ENCODE data around the gene DUSP9. TPM values are rescaled to one million over a fixed set of nuclear protein-coding genes. Genes with fewer than 3 reads are reported as not detected.

Gene DUSP9
- total RNA-seq, 4 donors from 2014 or later, result 0.22 to 0.38 (median 0.34) TPM; not detected in 1

DNA sequence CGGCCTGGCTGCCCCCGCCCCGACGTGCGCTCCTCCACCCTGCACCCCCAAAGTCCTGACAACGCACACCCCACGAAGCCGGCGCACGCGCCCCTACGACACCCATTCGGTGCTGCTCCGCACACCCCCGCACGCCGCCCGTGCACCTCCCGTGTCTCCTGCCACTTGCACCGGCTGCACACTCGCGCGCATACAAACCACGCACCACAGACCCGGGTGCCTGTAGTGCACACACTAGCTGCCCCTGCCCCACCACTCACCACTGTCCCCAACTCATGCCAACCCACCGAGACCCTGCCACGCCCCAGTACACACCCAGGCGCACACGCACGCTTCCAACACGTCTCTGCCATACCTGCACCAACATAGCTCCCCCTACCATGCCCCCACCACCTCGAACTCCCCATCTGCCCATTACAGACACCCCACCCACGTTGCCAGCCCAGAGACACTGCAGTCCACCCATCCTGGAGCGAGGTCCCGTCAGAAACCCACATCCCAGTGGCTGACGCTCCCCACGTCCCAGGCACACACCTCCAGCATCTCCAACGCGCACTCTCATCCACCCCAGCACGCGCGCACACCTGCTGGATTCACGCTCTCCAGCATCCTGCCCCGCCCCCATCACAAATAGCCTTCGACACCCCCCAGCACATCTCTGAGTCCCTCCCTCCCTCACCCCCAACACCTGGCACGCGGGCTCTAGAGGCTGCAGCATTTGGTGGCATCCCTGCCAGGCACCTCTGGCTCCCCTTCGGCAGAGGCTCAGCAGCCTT is 4.2 kb upstream of the DUSP9 start:
- TF ChIP-seq, protein P1, sequence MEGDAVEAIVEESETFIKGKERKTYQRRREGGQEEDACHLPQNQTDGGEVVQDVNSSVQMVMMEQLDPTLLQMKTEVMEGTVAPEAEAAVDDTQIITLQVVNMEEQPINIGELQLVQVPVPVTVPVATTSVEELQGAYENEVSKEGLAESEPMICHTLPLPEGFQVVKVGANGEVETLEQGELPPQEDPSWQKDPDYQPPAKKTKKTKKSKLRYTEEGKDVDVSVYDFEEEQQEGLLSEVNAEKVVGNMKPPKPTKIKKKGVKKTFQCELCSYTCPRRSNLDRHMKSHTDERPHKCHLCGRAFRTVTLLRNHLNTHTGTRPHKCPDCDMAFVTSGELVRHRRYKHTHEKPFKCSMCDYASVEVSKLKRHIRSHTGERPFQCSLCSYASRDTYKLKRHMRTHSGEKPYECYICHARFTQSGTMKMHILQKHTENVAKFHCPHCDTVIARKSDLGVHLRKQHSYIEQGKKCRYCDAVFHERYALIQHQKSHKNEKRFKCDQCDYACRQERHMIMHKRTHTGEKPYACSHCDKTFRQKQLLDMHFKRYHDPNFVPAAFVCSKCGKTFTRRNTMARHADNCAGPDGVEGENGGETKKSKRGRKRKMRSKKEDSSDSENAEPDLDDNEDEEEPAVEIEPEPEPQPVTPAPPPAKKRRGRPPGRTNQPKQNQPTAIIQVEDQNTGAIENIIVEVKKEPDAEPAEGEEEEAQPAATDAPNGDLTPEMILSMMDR (IDR thresholded peaks at IDR 0.05; ENCODE audit: low read depth), result no peak

DNA sequence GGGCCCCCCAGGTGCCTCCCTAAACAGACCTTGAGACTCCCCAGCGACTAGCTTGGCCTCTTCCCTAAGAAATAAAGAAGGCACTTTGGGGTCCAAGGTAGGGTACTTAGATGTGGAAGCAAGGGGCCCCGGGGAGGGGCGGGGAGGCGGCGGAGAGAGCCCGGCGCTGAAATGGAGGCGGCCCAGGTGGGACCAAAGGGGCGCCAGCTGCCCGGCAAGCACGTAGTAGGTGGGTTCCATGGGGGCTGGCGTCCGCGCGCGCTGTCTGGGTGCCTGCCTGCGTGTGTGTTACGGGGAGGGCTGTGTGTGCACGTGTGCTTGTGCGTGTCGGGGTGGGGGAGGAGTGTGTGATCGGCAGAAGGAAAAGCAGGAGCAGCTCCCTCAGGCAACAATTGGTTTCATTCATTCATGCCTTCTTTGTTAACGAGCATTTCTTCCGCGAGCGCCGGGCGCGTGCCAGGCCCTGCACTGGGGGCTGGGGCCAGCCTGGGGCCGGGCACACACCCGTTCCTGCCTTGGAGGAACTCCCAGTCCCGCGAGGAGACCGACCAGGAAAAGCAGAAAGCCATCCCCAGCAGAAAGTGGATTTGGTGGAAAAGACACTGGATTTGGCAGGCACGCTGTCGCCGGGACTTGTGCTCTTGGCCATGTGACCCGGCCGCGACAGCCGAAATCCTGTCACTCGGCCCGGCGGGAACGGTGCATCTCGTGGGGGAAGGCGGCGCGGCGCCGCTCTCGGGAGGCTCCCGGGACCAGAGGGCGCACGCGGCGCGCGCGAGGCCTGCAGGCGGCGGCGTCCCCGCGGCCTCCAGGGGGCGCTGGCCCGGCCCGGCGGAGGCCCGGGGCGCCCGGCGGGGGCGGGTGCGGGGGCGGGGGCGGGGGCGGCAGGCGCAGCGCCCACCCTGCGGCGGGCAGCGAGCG is 3.3 kb upstream of the DUSP9 start:
- TF ChIP-seq, protein P1 (IDR thresholded peaks at IDR 0.05; ENCODE audit: low read depth), result no peak

DNA sequence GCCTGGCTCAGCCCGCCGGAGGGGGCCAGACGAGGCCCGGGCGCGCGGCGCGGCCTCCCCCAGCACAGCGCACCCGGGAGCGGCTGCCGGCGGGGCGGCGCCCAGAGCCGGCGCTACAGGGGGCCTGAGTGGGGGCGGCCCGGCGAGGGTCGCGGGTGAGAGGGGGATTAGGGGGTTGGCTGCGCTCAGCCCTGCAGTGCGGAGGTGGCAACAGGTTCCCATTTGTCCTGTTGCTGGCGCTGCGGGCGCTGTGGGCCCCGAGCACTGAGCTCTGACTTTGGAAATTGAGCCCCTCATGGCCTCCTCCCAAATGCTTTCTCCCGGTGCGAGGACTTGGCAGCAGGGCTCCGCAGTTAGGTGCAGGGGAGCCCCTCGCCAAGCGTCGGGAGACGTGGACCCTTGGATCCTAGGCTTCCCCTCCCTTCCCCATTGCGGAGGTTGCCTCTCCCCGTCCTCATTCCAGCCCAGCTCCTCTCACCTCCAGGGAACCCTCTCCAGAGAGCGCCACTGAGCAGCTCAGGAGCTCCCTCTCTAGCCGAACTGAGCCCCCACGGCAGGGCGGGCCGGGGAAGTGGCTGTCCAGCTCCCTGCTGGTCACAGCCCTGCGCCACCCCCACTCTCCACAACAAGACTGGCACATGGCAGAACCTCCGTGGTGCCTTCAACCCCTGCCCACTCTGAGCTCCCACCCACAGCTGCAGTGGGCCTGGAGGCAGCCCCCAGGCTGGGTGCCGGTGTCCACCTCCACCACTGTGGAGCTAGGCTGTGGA is 2.5 kb upstream of the DUSP9 start:
- TF ChIP-seq, protein P1 (IDR thresholded peaks at IDR 0.05; ENCODE audit: low read depth), result no peak

DNA sequence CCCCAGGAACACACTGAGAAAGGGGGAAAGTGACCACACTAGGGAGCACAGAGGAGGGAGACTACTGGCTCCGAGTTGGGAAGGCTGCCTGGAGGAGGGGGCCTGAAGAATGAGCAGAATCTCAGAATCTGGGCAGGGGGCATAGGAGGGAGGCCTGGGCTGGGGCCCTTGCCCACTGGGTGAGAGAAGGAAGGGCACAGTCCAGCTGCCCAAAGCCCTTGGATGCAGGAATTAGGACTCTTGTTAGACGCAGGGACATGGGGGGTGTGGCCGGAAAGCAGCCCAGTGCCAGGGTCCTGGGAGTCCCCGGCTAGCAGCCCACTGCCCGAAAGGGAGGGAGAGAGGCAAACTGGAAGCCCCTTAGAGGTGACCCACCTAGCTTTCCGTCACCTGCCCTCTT is 1.9 kb upstream of the DUSP9 start:
- TF ChIP-seq, protein P1 (IDR thresholded peaks at IDR 0.05; ENCODE audit: low read depth), result no peak

DNA sequence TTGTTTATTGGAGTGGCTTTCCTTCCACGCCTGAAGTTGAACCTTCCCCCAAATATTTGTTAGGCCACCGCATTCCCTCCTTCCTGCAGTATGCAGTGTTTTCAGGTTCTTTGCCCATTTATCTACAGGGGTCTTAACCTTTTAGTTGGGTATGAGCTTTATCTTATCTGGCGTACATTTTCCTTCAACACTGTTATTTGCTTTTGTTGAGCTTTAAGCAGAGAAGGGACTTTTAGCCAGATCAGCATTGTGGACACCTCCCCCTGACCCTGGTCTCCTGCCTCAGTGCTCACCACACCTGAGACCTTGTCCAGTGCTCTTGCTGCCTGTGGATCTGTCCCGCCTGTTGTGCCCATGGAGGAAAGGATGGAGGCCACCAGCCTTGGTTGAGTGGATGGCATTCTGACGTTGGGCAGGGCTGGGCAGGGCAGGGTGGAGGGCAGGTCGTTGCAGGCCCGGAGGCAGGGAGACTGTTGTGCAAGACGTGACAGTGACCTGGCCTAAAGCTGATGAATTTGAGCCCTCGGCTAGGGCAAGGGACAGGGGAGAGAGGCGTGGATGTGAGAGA is 998 bp upstream of the DUSP9 start:
- TF ChIP-seq, protein P1 (IDR thresholded peaks at IDR 0.05; ENCODE audit: low read depth), result no peak

DNA sequence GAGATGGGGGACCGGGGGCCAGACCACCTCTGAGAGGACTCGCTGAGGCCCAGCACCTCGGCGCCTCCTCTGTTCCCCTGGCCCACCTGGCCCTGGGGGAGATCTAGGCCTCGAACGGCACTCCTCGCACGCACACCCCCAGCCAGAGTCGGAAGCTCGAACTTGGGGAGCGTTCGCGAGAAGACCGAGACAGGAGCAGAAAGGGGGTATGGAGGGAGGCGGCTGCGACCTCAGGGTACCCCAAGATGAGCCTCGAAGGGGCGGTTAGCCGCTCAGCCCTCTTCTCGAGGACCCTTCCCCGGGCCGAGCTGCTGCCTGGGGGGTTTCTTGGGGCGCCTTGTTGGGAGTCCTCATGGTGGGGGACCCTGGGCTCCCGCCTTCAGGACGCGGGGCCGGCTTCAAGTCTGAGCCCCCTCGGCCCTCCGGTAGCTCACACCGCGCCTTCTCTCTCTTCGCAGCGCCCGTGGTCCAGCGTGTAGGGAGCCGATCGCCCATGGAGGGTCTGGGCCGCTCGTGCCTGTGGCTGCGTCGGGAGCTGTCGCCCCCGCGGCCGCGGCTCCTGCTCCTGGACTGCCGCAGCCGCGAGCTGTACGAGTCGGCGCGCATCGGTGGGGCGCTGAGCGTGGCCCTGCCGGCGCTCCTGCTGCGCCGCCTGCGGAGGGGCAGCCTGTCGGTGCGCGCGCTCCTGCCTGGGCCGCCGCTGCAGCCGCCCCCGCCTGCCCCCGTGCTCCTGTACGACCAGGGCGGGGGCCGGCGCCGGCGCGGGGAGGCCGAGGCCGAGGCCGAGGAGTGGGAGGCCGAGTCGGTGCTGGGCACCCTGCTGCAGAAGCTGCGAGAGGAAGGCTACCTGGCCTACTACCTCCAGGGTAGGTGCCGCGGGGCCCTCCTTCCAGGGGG is 706 bp downstream of the DUSP9 start:
- TF ChIP-seq, protein P1 (IDR thresholded peaks at IDR 0.05; ENCODE audit: low read depth), result no peak
